ENCODE results near the gene MAP3K8. TPM values are rescaled to one million over a fixed set of nuclear protein-coding genes. Genes with fewer than 3 reads are reported as not detected.

MAP3K8 gene
- total and polyA plus RNA-seq, 10 of the 15 experiments (the other 5 are each of a cell fraction or from before 2014, with no cell fraction given) = 25.5 to 115 (median 40.2) TPM

- TF ChIP-seq EZH2 (IDR thresholded peaks at IDR 0.05; ENCODE audit: borderline replicate concordance, control insufficient read depth, low read depth, low read length) (no peak), HDGF (IDR thresholded peaks at IDR 0.05) (no peak), SMARCA5 (IDR thresholded peaks at IDR 0.05) (peak; percentile 44; the same call in 1 of the 2 replicates), SMC3 (IDR thresholded peaks at IDR 0.05; ENCODE audit: borderline replicate concordance, low read length) (peak; percentile 96)
Measured at GRCh38 chr10:30392564-30392990, 41.4 kb upstream of the MAP3K8 start (continued).

- Histone ChIP-seq H3K4me3 (no peak overlapping the region), H3K79me2 (ENCODE audit: control insufficient read depth, insufficient read depth, low read length) (no peaks in the 10 kb centered on the region), H3K9me3 (replicated peaks; ENCODE audit: control insufficient read depth, insufficient read depth, low read length) (no peaks in the 10 kb centered on the region), H3K27me3 (replicated peaks in 1 of 2; ENCODE audit: control insufficient read depth in 2 of 2, insufficient read depth in 2 of 2, low read length in 1 of 2) (no peaks in the 10 kb centered on the region), H4K20me1 (ENCODE audit: control insufficient read depth, insufficient read depth) (no peaks in the 10 kb centered on the region), H3K4me2 (ENCODE audit: control insufficient read depth, insufficient read depth) (no peak overlapping the region), H3K9ac (ENCODE audit: control insufficient read depth, insufficient read depth, low read length) (no peak overlapping the region), H3K27ac (ENCODE audit: control insufficient read depth, insufficient read depth) (no peak overlapping the region), H2AFZ (ENCODE audit: control insufficient read depth, low read depth, low read length) (no peak overlapping the region; the same call in 1 of the 2 replicates), H3K4me1 (ENCODE audit: control insufficient read depth, insufficient read depth, low read length) (peaks cover 9% of the 10 kb centered on the region), H3K36me3 (ENCODE audit: control insufficient read depth in 2 of 2, insufficient read depth in 2 of 2, low read length in 1 of 2) (no peaks in the 10 kb centered on the region)
- ChIA-PET RAD21 (ENCODE audit: unreplicated experiment) (interaction anchor here (3.3 to 7.2 kb wide), 2 partner anchors 137 to 195 kb away, joined by 11 to 59 read pairs; no protein-coding TSS in a partner anchor), CTCF (interaction anchor here (0.9 to 9.5 kb wide), 6 partner anchors 37 to 193 kb away, joined by 3 to 221 read pairs (median 4); no protein-coding TSS in a partner anchor), SMC1A (ENCODE audit: uncharacterized antibody, unreplicated experiment) (interaction anchor here (0.8 to 6.6 kb wide), 7 partner anchors 9 to 195 kb away, joined by 3 to 68 read pairs (median 4); no protein-coding TSS in a partner anchor), POLR2A (interaction anchor here (0.5 kb wide), 1 partner anchor 116 kb away, joined by 3 read pairs; no protein-coding TSS in a partner anchor)
- intact Hi-C loops (cut with micrococcal nuclease; ENCODE audit: unreplicated experiment) (loop anchor here (1.0 kb wide), 1 partner anchor 138 kb away; no protein-coding TSS in a partner anchor), in situ Hi-C loops (cut with MboI) (no loop called here)
- ATAC-seq (no peak), FAIRE-seq (no peak), DNase-seq (ENCODE audit: low read depth, low spot score) (no peak)
- WGBS (ENCODE audit: insufficient coverage, insufficient replicate concordance, low lambda C conversion rate, missing lambda C conversion rate) = 44% methylated on average over 3 of the region's 3 CpGs
- BruUV-seq (replicated peaks) = no TSS peak
- no peak for TF ChIP-seq BRCA1 (IDR thresholded peaks at IDR 0.05; ENCODE audit: low read depth, low read length)
- TF ChIP-seq JUND (IDR thresholded peaks at IDR 0.05; ENCODE audit: low read depth, low read length) = no peak
- TF ChIP-seq ZBTB4 (CRISPR knock-in tag; IDR thresholded peaks at IDR 0.05) = no peak
- TF ChIP-seq, protein P1, sequence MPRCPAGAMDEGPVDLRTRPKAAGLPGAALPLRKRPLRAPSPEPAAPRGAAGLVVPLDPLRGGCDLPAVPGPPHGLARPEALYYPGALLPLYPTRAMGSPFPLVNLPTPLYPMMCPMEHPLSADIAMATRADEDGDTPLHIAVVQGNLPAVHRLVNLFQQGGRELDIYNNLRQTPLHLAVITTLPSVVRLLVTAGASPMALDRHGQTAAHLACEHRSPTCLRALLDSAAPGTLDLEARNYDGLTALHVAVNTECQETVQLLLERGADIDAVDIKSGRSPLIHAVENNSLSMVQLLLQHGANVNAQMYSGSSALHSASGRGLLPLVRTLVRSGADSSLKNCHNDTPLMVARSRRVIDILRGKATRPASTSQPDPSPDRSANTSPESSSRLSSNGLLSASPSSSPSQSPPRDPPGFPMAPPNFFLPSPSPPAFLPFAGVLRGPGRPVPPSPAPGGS (IDR thresholded peaks at IDR 0.05; ENCODE audit: borderline replicate concordance, insufficient read depth, low read depth, low read length, poor library complexity, severe bottlenecking) = no peak
- no peak for TF ChIP-seq BHLHE40 (IDR thresholded peaks at IDR 0.05; ENCODE audit: borderline replicate concordance in 1 of 2, low read depth in 2 of 2, low read length in 1 of 2)
- no peak for TF ChIP-seq MTA2 (IDR thresholded peaks at IDR 0.05; ENCODE audit: low read depth)
- no peak for TF ChIP-seq KLF5 (IDR thresholded peaks at IDR 0.05; ENCODE audit: partially characterized antibody)
- TF ChIP-seq, protein P2, sequence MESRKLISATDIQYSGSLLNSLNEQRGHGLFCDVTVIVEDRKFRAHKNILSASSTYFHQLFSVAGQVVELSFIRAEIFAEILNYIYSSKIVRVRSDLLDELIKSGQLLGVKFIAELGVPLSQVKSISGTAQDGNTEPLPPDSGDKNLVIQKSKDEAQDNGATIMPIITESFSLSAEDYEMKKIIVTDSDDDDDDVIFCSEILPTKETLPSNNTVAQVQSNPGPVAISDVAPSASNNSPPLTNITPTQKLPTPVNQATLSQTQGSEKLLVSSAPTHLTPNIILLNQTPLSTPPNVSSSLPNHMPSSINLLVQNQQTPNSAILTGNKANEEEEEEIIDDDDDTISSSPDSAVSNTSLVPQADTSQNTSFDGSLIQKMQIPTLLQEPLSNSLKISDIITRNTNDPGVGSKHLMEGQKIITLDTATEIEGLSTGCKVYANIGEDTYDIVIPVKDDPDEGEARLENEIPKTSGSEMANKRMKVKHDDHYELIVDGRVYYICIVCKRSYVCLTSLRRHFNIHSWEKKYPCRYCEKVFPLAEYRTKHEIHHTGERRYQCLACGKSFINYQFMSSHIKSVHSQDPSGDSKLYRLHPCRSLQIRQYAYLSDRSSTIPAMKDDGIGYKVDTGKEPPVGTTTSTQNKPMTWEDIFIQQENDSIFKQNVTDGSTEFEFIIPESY (IDR thresholded peaks at IDR 0.05) = no peak
- no peak for TF ChIP-seq MLLT1 (IDR thresholded peaks at IDR 0.05)
- no peak for TF ChIP-seq TCF3 (IDR thresholded peaks at IDR 0.05; ENCODE audit: borderline replicate concordance, insufficient read depth, low read depth, low read length)
- TF ChIP-seq POLR2A (IDR thresholded peaks at IDR 0.05; ENCODE audit: low read depth, low read length) = no peak
Measured at GRCh38 chr10:30396293-30396692, 37.7 kb upstream of the MAP3K8 start.
